ENCODE measurements around the gene KANK4. TPM values are rescaled to one million over a fixed set of nuclear protein-coding genes. Genes with fewer than 3 reads are reported as not detected.

The KANK4 gene
- total RNA-seq, 6 experiments from 2014 or later: 0.18 to 6.7 (median 1.3) TPM

- 89% methylated on average over 3 of the region's 4 CpGs for WGBS (ENCODE audit: insufficient coverage, low coverage, low lambda C conversion rate, missing lambda C conversion rate)
- DNase-seq: no peak
- Histone ChIP-seq H3K9me3 (no peaks in the 10 kb centered on the region), H3K4me1 (peaks cover 0 to 10% (median 0%) of the 10 kb centered on the region in 4 donors), H3K27me3 (no peaks in the 10 kb centered on the region), H3K27ac (no peak overlapping the region), H3K4me3 (no peak overlapping the region), H3K36me3 (no peaks in the 10 kb centered on the region)
- intact Hi-C loops (cut with DNase I): no loop called here
- TF ChIP-seq CTCF (IDR thresholded peaks at IDR 0.05): no peak
- no peak for ATAC-seq
These were observed 15.3 kb upstream of the KANK4 start for GRCh38 chr1:62334434-62334985.

- no peak for ATAC-seq
These were observed 14.2 kb upstream of the KANK4 start for GRCh38 chr1:62333441-62333840.

GRCh38 chr1:62327360-62328055 lies 8.3 kb upstream of the KANK4 start:
- no peak for TF ChIP-seq CTCF (IDR thresholded peaks at IDR 0.05)
- no peak for TF ChIP-seq POLR2A (IDR thresholded peaks at IDR 0.05)
- Histone ChIP-seq H3K4me3 (no peak overlapping the region), H3K27me3 (no peaks in the 10 kb centered on the region), H3K27ac (no peak overlapping the region), H3K36me3 (no peaks in the 10 kb centered on the region), H3K4me1 (peaks cover 0 to 7% (median 0%) of the 10 kb centered on the region in 4 donors), H3K9me3 (no peaks in the 10 kb centered on the region)
- ATAC-seq (peak in 1 of 4 donors; percentile 47), DNase-seq (no peak)
- intact Hi-C loops (cut with DNase I): no loop called here
- 54% methylated on average over 3 of the region's 22 CpGs for WGBS (ENCODE audit: insufficient coverage, low coverage, low lambda C conversion rate, missing lambda C conversion rate)

More at GRCh38 chr1:62333441-62333840, 14.2 kb upstream of the KANK4 start:
- Histone ChIP-seq H3K4me3 (no peak overlapping the region), H3K9me3 (no peaks in the 10 kb centered on the region), H3K27ac (no peak overlapping the region), H3K36me3 (no peaks in the 10 kb centered on the region), H3K27me3 (no peaks in the 10 kb centered on the region), H3K4me1 (peaks cover 0 to 10% (median 0%) of the 10 kb centered on the region in 4 donors)
- no peak for DNase-seq
- 76% methylated on average over 3 of the region's 7 CpGs for WGBS (ENCODE audit: insufficient coverage, low coverage, low lambda C conversion rate, missing lambda C conversion rate)
- intact Hi-C loops (cut with DNase I): no loop called here
- TF ChIP-seq POLR2A (IDR thresholded peaks at IDR 0.05) (no peak), CTCF (IDR thresholded peaks at IDR 0.05) (no peak)

- 67% methylated on average over 1 of the region's 2 CpGs for WGBS (ENCODE audit: insufficient coverage, low coverage, low lambda C conversion rate, missing lambda C conversion rate)
- H3K9me3 ChIP-seq: no peaks in the 10 kb centered on the region
- intact Hi-C loops (cut with DNase I): no loop called here
- TF ChIP-seq CTCF (IDR thresholded peaks at IDR 0.05): no peak
- TF ChIP-seq POLR2A (IDR thresholded peaks at IDR 0.05): no peak
- no peak for ATAC-seq
- no peaks in the 10 kb centered on the region for H3K36me3 ChIP-seq
- H3K27ac ChIP-seq: no peak overlapping the region
- DNase-seq: no peak
- H3K4me3 ChIP-seq: no peak overlapping the region
- H3K27me3 ChIP-seq: no peaks in the 10 kb centered on the region
- H3K4me1 ChIP-seq: peaks cover 0 to 7% (median 0%) of the 10 kb centered on the region in 4 donors
These were observed 6.4 kb upstream of the KANK4 start for GRCh38 chr1:62325681-62326080.
